Stimulated activated CD4-positive, alpha-beta T cell treated with anti-CD3 and anti-CD28 coated beads, Interleukin-4, amount 100 ng/mL, for 4 hours (primary cell): ENCODE data around the gene MED9.

Experiments used
- DNase-seq, 2 experiments: peaks; one replicate each; pipeline ENCODE4 v3.0.0-alpha.2; 2020

Gene MED9

GRCh38 chr17:17540935-17541639, 64.3 kb downstream of the MED9 start:
- no peak for DNase-seq

GRCh38 chr17:17541640-17542001, 64.8 kb downstream of the MED9 start:
- DNase-seq = no peak
